ENCODE results near the gene ATP5MG.

GRCh38 chr11:118411530-118411929, 10.1 kb downstream of the ATP5MG start:
- TF ChIP-seq, protein P1, sequence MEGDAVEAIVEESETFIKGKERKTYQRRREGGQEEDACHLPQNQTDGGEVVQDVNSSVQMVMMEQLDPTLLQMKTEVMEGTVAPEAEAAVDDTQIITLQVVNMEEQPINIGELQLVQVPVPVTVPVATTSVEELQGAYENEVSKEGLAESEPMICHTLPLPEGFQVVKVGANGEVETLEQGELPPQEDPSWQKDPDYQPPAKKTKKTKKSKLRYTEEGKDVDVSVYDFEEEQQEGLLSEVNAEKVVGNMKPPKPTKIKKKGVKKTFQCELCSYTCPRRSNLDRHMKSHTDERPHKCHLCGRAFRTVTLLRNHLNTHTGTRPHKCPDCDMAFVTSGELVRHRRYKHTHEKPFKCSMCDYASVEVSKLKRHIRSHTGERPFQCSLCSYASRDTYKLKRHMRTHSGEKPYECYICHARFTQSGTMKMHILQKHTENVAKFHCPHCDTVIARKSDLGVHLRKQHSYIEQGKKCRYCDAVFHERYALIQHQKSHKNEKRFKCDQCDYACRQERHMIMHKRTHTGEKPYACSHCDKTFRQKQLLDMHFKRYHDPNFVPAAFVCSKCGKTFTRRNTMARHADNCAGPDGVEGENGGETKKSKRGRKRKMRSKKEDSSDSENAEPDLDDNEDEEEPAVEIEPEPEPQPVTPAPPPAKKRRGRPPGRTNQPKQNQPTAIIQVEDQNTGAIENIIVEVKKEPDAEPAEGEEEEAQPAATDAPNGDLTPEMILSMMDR (IDR thresholded peaks at IDR 0.05) = no peak
- TF ChIP-seq POLR2A (IDR thresholded peaks at IDR 0.05) = no peak
- TF ChIP-seq EP300 (IDR thresholded peaks at IDR 0.05) = no peak

All from suprapubic skin (tissue), 3 donors.